RWPE1 (cell line): ENCODE data around the gene CYTL1.

Experiments
- CTCF ChIA-PET: fragments of 350-600 bp; sonication (Branson Sonifier 250); formaldehyde crosslinking; extraction: SDS; loops from one replicate; lab custom pipeline; 2021; lab: Yijun Ruan, JAX
- POLR2A ChIA-PET: fragments of 400-600 bp; formaldehyde crosslinking; extraction: SDS; loops from one replicate; lab custom pipeline; 2020; ENCODE audit warnings: antibody characterized with exemption; ENCODE audit not compliant: low non-redundant PET; lab: Yijun Ruan, JAX
- DNase-seq: peaks from one replicate; pipeline ENCODE4 v3.0.0; 2012; ENCODE audit warnings: low spot score
- H3K27ac ChIP-seq: fragments of 450-650 bp; 2 replicates; pipeline ENCODE4 v1.5.1; 2017
- CTCF ChIP-seq: fragments of 450-650 bp; conservative IDR thresholded peaks from 2 replicates; pipeline ENCODE4 v1.5.1; 2017; ENCODE audit warnings: low read depth, mild to moderate bottlenecking

The CYTL1 gene

GRCh38 chr4:5018603-5019002, 655 bp downstream of the CYTL1 start:
- no peak for TF ChIP-seq CTCF
- DNase-seq: no peak
- POLR2A ChIA-PET: no interaction called here
- CTCF ChIA-PET: no interaction called here
- H3K27ac ChIP-seq: no peak overlapping the region

DNA sequence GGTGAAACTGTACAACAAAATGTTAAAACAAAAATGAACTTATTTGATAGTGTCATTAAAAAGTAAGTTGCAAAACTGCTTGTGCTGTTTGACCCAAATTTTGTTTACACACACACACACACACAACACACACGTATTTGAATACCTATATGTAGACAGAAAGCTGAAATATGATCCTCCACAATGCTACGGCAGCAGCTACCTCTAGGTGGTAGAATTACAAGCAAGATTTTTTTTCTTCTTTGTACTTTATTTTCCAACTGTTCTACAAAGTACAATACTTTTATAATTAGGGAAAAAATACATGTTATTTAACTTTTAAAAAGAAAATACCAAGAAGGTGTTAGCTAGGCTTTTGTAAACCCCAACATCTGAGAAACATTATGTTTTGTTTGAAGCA, 1.2 kb downstream of the CYTL1 start:
- no peak overlapping the region for H3K27ac ChIP-seq
- CTCF ChIA-PET: no interaction called here
- no peak for TF ChIP-seq CTCF
- DNase-seq: no peak
- POLR2A ChIA-PET: no interaction called here

GRCh38 chr4:5014007-5014682, 5.1 kb downstream of the CYTL1 start:
- ChIA-PET POLR2A (no interaction called here), CTCF (no interaction called here)
- no peak overlapping the region for H3K27ac ChIP-seq
- DNase-seq: no peak
- no peak for TF ChIP-seq CTCF

GRCh38 chr4:5012958-5013357, 6.3 kb downstream of the CYTL1 start:
- CTCF ChIA-PET: no interaction called here
- DNase-seq: no peak
- no peak for TF ChIP-seq CTCF

GRCh38 chr4:5012244-5012898, 6.9 kb downstream of the CYTL1 start:
- CTCF ChIA-PET: no interaction called here
- no peak overlapping the region for H3K27ac ChIP-seq
- no peak for TF ChIP-seq CTCF
- no peak for DNase-seq
- POLR2A ChIA-PET: no interaction called here

More at GRCh38 chr4:5012958-5013357, 6.3 kb downstream of the CYTL1 start:
- POLR2A ChIA-PET: no interaction called here
- H3K27ac ChIP-seq: no peak overlapping the region

- CTCF ChIA-PET: no interaction called here
- DNase-seq: no peak
- no peak for TF ChIP-seq CTCF
- POLR2A ChIA-PET: no interaction called here
- no peak overlapping the region for H3K27ac ChIP-seq
Measured at GRCh38 chr4:5010984-5011383, 8.3 kb downstream of the CYTL1 start.
